NCI-H82 treated with DMSO at 0.1 percent for 48 hours (cell line): ENCODE results near the gene CUEDC2.

Experiments
- DNase-seq: peaks from one replicate; lab custom pipeline; 2025; ENCODE audit not compliant: unreplicated experiment; lab: John Stamatoyannopoulos, UW

Gene CUEDC2

DNA sequence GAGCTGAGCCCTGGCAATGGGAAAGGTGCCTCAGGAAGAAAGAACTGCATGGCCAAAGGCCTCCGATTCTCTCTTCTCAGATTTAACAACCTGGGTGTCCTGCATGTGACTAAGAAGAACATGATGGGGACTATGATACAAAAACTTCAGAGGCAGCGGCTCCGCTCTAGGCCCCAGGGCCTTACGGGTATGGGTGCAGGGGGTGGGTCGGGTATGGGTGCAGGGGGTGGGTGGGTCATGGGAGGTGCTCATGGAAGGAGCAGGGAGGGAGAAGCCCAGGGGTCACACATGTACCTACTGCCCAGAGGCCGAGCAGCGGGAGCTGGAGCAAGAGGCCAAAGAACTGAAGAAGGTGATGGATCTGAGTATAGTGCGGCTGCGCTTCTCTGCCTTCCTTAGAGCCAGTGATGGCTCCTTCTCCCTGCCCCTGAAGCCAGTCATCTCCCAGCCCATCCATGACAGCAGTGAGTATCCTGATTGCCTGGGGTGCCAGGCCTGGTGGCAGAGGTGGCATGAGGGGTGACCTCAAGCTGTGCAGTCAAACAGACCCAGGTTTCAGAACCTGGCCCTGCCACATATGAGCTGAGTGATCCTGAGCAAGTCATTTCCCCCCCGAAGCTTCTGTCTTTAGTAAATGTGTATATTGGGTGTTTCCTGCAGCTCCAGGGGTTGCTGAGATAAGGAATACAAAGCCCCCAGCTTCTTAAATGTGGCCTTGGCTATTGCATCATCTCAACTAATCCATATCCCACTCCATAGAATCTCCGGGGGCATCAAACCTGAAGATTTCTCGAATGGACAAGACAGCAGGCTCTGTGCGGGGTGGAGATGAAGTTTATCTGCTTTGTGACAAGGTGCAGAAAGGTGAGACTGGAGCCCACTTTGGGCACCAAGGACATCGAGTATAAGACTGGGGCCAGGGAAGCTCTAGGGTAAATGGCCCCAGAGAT, 34.9 kb downstream of the CUEDC2 start:
- no peak for DNase-seq

DNA sequence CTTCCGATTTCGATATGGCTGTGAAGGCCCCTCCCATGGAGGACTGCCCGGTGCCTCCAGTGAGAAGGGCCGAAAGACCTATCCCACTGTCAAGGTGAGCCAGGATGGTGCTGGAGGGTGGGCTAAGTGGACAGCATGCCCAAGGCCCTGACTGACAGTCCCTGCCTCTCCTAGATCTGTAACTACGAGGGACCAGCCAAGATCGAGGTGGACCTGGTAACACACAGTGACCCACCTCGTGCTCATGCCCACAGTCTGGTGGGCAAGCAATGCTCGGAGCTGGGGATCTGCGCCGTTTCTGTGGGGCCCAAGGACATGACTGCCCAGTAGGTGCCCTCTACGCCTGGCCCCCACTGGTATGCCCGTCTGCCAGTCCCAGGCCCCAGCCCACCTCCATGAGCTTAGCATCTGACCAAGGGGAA, 35.6 kb downstream of the CUEDC2 start:
- no peak for DNase-seq

DNA sequence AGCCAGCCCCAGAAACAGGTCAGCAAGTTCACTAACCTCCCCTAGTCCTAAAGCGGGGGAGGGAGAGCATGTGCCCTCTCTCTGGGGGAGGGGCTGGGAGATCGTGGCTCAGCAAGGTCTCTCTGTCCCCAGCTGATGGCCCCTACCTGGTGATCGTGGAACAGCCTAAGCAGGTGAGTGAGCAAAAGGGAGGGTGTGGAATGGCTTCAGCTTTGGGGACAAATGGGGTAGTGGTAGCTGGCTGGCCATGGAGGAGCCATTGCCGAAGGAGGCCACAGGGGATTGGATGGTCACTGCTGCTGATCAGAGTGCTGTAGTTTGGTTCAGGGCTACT, 36.1 kb downstream of the CUEDC2 start:
- DNase-seq, result no peak

DNA sequence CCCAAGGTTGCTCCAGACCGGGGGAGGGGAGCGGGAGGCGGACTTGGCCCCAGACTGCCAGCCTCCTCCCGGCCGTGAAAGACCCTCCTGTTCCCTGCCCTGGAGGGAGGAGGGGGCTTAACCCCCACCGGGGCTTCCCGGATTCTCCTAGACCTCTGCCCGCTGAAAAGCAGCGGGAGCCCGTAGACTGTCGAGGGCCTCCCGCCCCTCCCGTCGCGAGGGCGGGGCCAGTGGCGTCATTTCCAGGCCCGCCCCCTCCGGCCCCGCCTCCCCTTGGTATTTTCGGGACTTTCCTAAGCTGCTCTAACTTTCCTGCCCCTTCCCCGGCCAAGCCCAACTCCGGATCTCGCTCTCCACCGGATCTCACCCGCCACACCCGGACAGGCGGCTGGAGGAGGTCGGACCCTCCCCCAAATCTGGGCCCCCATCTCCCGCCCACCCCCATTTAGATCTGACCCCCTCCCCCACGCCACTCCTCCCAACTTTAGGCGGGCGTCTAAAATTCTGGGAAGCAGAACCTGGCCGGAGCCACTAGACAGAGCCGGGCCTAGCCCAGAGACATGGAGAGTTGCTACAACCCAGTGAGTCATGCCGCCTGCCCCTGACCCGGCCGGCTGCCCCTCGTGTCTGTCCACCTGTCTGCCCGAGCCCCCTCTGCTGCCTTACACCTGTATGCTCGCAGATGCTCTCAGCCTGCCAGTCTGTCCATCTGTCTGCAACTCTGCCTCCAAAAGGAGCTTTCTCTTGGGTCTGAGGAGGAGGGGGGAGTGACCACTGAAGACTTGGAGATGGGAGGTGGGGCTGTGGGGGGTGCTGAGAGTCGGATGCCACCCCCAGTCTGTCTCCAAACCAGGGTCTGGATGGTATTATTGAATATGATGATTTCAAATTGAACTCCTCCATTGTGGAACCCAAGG, 36.7 kb downstream of the CUEDC2 start, which contains the start of gene NFKB2:
Gene NFKB2, plus strand, starts transcription at position 306 of the 917 bp plus-strand sequence. Its CDS starts 255 bp downstream, at position 561.
- peak; percentile 44 for DNase-seq

DNA sequence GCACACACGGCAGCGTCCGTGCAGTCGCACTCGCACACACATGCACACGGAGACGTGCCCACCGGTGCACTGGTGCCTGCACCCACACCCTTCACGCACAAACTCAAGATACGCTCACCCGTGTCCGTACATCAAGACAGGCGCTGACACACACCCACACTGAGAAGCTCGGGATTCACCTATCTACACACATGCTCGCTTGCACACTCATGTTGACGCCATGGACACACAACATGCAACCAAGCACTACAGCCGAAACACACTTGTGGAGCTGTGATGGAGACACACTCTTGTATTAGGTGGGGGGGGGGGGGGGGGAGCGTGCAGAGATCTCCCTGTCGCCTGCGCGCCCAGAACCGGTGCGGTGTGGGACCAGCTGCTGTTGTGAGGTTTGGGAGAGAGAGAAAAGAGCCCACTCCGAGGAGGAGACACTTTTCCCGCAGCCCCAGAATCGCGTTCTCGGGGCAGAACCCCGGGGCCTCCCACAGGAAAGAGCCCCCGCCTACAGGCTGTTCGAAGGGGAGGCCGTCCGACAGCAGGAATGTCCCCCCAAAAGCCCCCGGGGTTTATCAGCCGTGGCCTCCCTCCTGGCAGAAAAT, 37.5 kb downstream of the CUEDC2 start:
- DNase-seq, result no peak

DNA sequence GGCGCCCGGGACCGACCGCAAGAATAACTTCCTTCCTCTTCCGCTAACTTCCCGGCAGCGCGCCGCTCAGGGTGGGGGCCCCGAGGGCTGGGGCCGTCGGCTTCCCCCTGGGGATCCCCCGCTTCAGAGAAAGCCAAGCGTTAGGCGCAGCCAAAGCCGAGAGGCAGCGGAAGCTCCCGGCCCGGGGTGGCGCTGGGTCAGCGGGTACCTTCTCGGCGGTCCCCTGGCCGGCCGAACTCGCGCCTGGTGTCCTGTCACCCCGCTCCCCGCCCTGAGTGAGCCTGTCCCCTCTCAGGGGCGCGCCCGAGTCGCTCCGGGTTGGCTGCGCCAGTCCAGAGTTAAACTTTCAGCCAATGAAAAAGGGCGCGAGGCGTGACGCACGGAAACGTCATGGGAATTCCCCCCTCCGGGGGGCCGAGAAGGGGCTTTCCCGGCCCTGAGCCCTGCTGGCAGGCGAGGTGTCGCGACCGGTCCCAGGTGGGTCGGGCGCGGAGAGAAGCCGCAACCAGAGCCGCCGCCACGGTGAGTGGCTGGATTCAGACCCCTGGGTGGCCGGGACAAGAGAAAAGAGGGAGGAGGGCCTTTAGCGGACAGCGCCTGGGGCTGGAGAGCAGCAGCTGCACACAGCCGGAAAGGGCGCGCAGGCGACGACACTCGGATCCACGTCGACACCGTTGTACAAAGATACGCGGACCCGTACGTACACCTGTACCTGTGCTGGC, 38.1 kb downstream of the CUEDC2 start:
- DNase-seq, result peak; percentile 35

DNA sequence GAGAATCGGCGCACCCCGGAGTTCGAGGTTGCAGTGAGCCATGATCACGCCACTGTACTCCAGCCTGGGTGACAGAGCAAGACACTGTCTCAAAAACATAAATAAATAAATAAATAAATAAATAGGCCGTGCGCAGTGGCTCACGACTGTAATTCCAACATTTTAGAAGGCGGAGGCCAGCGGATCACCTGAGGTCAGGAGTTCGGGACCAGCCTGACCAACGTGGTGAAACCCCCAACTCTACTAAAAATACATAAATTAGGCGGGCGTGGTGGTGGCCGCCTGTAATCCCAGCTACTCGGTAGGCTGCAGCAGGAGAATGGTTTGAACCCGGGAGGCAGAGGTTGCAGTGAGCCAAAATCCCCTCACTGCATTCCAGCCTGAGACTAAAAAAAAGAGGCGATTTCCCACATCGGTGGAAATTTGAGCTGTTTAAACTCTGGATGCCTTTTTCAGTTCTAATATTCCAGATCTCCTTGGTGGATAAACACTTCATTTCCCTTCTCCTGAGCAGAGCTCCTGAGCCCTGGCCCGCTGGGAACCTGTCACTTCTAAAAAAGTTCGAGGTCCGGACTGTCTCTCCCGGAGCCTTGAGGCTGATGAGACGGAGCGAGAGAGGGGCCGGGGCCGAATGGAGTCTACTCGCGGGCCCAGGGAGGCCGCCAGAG, 38.8 kb downstream of the CUEDC2 start:
- DNase-seq, result peak; percentile 56

DNA sequence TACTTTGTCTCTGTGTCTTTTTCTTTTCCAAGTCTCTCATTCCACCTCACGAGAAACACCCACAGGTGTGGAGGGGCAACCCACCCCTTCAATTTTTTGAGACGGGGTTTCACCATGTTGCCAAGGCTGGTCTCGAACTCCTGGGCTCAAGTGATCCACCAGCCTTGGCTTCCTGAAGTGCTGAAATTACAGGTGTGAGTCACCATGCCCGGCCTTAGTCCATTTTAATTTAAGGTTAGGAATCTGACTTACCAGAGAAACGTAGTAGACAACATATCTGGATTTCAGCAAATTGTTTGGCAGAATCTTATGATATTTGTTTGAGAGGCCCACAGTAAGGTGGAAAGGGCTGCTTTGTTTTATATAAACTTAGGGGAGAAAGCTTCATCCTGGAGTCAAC, 40.1 kb downstream of the CUEDC2 start:
- DNase-seq, result no peak

DNA sequence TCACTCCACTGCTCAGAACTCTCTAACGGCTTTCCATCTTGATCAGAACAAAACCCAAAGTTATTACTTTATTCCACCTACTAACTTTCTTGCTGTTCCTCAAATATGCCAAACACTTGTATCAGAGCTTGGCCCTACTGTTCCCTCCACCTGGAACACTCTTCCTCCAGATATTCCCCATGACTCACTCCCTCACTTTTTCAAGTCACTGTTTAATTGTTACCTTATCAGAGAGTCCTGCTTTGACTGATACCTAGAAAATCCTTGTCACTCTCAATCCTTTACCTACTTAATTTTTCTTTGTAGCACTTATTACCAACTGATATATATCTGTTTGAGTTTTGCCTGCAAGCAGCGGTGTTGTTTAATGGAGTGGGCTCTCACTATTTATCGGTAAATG, 42.5 kb downstream of the CUEDC2 start:
- DNase-seq, result no peak

DNA sequence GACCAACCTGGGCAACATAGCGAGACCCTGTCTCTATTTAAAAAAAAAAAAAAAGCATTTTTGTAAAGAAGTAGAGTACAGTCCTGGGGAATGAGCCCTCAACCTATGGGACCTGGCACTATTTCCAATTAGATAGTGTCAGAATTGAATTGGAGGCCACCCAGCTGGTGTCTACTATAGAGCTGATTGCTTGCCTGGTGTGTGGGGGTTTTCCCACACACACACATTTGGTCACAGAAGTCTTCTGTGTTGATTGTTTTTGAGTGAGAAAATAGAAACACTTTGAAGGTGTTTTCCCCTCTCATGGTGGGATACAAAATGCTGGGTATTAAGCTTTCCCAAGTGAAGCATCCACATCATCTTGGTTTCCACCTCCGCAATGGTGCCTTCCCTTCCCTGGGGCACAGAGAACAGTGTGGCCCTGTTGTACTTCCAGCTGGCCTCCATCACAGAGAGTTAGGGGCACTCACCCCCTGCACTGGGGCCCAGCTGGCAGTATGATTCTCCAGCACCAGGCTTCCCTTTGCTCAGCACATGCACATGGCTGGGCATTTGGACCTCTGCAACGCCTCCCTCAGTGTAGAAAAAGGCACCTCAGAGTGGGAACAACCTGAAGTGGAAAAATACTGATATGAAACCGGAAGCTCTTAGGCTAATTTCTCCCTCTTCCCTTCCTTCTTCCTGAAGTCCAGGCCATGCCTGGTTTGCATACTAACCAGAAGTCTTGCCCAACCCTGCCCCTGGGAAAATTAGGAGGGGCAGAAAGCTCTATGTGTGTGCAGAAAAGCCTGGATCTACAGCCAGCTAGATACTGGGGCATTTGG, 47.6 kb downstream of the CUEDC2 start:
- DNase-seq, result no peak

DNA sequence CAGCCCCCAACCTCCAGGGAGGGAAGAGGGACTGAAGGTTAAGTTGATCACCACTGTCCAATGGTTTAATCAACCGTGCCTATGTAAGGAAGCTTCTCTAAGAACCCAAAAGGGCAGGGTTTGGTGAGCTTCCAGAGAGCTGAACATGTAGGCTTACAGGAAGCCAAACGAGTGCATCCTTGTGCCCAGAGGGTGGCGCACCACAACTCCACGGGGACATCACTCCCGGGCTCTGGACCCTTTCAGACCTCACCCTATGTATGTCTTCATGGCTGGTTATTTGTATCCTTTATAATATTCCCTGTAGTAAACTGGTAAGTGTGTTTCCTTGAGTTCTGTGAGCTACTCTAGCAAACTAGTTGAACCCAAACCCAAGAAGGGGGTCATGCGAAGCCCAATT, 48.3 kb downstream of the CUEDC2 start:
- DNase-seq, result no peak

DNA sequence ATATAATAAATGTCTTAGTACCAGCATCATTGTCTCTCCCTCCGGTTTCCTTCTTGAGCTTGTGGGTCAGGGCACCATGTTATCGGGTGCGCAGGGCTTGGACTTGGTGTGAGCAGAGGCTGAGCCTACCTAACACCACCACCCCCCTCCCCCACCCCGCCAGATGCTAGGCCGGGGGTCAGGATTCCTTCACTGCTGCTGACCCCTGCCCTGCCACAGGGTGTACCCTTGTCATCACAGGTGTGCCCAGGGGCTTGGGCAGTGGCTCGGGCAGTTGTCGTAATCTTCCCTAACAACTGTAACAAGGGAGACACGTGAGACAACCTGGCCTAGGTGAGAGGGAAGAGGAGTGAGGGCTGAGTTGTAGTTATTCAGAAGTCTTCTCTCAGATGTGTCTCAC, 49.5 kb downstream of the CUEDC2 start:
- DNase-seq, result no peak

DNA sequence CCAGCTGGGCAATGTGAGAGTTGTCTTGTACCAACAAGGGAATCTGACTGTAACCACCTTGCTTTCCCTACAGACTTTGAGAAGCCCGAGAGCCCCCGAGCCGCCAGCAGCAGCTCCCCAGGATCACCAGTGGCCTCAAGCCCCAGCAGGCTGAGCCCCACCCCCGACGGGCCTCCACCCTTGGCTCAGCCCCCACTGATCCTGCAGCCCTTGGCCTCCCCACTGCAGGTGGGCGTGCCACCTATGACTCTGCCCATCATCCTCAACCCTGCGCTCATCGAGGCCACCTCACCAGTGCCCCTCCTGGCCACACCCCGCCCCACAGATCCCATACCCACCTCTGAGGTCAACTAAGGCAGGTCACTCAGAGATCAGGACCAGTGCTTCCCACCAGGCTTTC, 50.4 kb downstream of the CUEDC2 start:
- no peak for DNase-seq

DNA sequence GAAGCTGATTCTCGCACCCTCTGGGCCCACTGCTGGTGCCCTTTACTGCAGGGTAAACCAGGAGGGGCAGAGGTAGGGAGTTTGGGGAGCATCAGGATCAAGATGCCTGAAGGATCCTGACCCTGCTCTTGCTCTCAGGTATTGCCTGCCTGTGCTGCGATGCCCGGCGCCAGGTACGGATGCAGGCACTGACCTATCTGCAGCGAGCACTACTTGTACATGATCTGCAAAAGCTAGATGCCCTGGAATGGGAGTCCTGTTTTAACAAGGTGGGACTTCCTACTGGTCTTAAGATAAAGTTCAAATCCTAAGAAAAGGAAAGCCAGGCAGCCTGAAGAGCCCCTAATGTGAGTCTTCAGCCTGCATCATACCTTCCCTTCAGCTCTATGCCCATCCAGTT, 53.0 kb downstream of the CUEDC2 start:
- no peak for DNase-seq

DNA sequence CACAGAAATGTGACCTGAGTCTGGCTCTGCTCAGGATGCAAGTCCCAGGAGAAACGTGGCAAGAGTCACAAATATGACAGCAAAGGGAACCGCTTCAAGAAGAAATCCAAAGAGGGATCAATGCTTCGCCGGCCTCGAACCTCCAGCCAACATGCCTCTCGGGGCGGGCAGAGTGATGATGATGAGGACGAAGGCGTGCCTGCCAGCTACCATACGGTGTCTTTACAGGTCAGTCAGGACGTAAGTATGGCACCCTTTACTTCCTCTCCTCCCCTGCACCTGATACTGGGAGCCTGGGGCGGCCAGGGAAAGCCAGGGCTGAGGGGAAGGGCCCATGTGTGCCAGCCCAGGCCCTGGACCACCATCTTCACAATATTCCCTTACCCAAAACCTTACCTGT, 55.5 kb downstream of the CUEDC2 start:
- no peak for DNase-seq

DNA sequence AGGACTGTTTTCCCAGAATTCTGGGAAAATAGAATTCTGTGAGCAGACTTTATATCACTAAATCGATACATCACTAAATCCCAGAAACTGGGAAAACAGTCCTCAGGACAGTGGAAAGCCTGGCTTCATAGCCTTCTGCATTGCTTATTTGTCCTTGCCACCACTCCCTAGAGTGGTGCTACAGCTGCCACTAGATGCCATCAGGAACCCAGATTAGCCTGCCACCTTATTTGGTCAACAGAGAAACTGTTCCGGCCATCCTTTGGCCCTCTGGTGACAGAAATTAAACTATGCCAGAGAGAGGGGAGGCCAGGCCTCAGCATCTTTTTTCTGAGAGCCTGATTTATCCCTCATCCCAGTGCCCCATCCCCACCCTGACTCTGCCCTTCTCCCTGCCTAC, 56.5 kb downstream of the CUEDC2 start:
- no peak for DNase-seq

DNA sequence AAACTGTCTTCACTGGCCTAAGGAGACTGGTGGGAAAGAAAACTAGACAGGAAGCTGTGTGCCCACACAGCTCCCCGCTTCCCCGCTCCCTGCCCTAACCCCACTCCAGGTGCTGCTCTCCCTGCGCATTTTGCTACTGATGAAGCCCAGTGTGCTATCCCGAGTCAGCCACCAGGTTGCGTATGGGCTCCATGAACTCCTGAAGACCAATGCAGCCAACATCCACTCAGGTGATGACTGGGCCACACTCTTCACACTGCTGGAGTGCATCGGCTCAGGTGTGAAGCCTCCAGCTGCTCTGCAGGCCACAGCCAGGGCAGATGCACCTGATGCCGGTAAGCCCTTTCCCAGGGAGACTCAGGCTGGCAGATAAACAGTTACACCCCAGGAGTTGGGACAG, 57.1 kb downstream of the CUEDC2 start:
- no peak for DNase-seq
